Sigmoid colon (tissue), 7 donors: Measurements from ENCODE around the gene CDC20. TPM values are rescaled to one million over a fixed set of nuclear protein-coding genes. Genes with fewer than 3 reads are reported as not detected.
A peak's percentile ranks its signal among the peaks of the same experiment; 100 is the strongest.
"Not testable (repeated sequence)": the region's sequence is repeated elsewhere in the genome, so short reads cannot be mapped to it uniquely, and the experiment has no call there.

Experiments used
- DNase-seq: peaks from one replicate; pipeline ENCODE4 v3.0.0-alpha.2; 2019
- H3K27ac ChIP-seq, 4 donors: fragments of 200-600 bp; sonication (generic); one replicate each; pipeline ENCODE4 v1.5.1; 2016 to 2019; ENCODE audit warnings: mild to moderate bottlenecking in 1 of 4
- H3K27me3 ChIP-seq, 3 donors: fragments of 200-600 bp; sonication (generic); one replicate each; pipeline ENCODE4 v1.5.1; 2019; ENCODE audit warnings: mild to moderate bottlenecking in 1 of 3
- H3K36me3 ChIP-seq, 4 donors: fragments of 200-600 bp; sonication (generic); one replicate each; pipeline ENCODE4 v1.5.1; 2016 to 2019
- H3K4me1 ChIP-seq, 4 donors: fragments of 200-600 bp; sonication (generic); one replicate each; pipeline ENCODE4 v1.5.1; 2017 to 2019
- H3K4me3 ChIP-seq, 4 donors: fragments of 200-600 bp; sonication (generic); one replicate each; pipeline ENCODE4 v1.5.1; 2017 to 2019; ENCODE audit warnings: mild to moderate bottlenecking in 2 of 4, moderate library complexity in 1 of 4
- H3K9me3 ChIP-seq, 4 donors: fragments of 200-600 bp in 3 of 4; sonication (generic) in 3 of 4; one replicate each; pipeline versions ENCODE4 v1.5.1 to v1.6.1; 2013 to 2019
- EP300 ChIP-seq, 4 donors: sonication (generic); formaldehyde crosslinking; IDR thresholded peaks; one replicate each; pipeline ENCODE4 v1.6.1; 2017; ENCODE audit warnings: antibody characterized with exemption in 4 of 4
- POLR2A ChIP-seq, 2 donors: fragments of 450-650 bp; IDR thresholded peaks; one replicate each; pipeline ENCODE4 v1.6.1; 2016; ENCODE audit warnings: antibody characterized with exemption in 2 of 2, mild to moderate bottlenecking in 2 of 2, moderate library complexity in 2 of 2
- POLR2AphosphoS5 ChIP-seq, 4 donors: sonication (generic); formaldehyde crosslinking; IDR thresholded peaks; one replicate each; pipeline ENCODE4 v1.6.1; 2017; ENCODE audit warnings: antibody characterized with exemption in 4 of 4
- WGBS, 2 donors: extraction: QIAGEN DNeasy Blood & Tissue Kit; methylation state at CpG; one replicate each; pipeline ENCODE4 v1.1.7; 2013; 5-methylcytosine and 5-hydroxymethylcytosine counted together
- intact Hi-C: fragments of 100-400 bp; cut with DNase I; formaldehyde crosslinking; loops from one replicate; pipeline ENCODE4 v1.15.1; 2023
- polyA plus RNA-seq, 3 donors: library from polyadenylated mRNA; stranded (reverse); fragments of 200-250 nt; gene quantifications; one replicate each; pipeline ENCODE4 v1.2.3, GENCODE V29; 2013
- total RNA-seq, 4 donors: library from RNA; depleted of rRNA; stranded (reverse); fragments of >200 nt; gene quantifications; one replicate each; pipeline ENCODE4 v1.1.0, GENCODE V29; 2016
- TF ChIP-seq, protein P1 (sequence below), 4 experiments: fragments of 450-650 bp in 3 of 4; fragments of 200-600 bp in 1 of 4; IDR thresholded peaks; one replicate each; pipeline ENCODE4 v1.5.1; 2016 to 2019; ENCODE audit warnings: antibody characterized with exemption in 4 of 4, mild to moderate bottlenecking in 3 of 4, moderate library complexity in 2 of 4
- donor health status: healthy with polysubstance abuse.
- donor health status: Bipolar disorder and iron deficiency.
- donor health status: healthy.

CDC20 gene
- total and polyA plus RNA-seq, 7 donors, result 0.66 to 65.7 (median 3.4) TPM

GRCh38 chr1:43367026-43367903, 8.5 kb downstream of the CDC20 start:
- no peaks in the 10 kb centered on the region for H3K9me3 ChIP-seq
- DNase-seq, result no peak
- peak overlapping the region; percentile 86 to 89 (median 88) for H3K4me3 ChIP-seq
- peak in 1 of 2 donors; percentile 24 for TF ChIP-seq POLR2A (IDR thresholded peaks at IDR 0.05)
- TF ChIP-seq, protein P1, sequence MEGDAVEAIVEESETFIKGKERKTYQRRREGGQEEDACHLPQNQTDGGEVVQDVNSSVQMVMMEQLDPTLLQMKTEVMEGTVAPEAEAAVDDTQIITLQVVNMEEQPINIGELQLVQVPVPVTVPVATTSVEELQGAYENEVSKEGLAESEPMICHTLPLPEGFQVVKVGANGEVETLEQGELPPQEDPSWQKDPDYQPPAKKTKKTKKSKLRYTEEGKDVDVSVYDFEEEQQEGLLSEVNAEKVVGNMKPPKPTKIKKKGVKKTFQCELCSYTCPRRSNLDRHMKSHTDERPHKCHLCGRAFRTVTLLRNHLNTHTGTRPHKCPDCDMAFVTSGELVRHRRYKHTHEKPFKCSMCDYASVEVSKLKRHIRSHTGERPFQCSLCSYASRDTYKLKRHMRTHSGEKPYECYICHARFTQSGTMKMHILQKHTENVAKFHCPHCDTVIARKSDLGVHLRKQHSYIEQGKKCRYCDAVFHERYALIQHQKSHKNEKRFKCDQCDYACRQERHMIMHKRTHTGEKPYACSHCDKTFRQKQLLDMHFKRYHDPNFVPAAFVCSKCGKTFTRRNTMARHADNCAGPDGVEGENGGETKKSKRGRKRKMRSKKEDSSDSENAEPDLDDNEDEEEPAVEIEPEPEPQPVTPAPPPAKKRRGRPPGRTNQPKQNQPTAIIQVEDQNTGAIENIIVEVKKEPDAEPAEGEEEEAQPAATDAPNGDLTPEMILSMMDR (IDR thresholded peaks at IDR 0.05), result no peak
- peak overlapping the region; percentile 92 to 96 (median 94) for H3K27ac ChIP-seq
- H3K27me3 ChIP-seq, result no peaks in the 10 kb centered on the region
- intact Hi-C loops, result loop anchor here (2.0 kb wide), 1 partner anchor 24 kb away; no protein-coding TSS in a partner anchor
- peaks cover 0 to 29% (median 24%) of the 10 kb centered on the region in 4 donors for H3K4me1 ChIP-seq
- peaks cover 12 to 35% (median 27%) of the 10 kb centered on the region in 4 donors for H3K36me3 ChIP-seq
- WGBS, 2 donors, result 0 to 3% methylated on average over 48 of the region's 48 CpGs

GRCh38 chr1:43367904-43368645, 9.3 kb downstream of the CDC20 start, which contains the start of gene ELOVL1:
ELOVL1 (minus strand) TSS chr1:43368011; CDS start chr1:43365609, 2,402 bp downstream.
- peak within 1 kb of the TSS; percentile 92 to 96 (median 94) for H3K27ac ChIP-seq
- TF ChIP-seq, protein P1 (IDR thresholded peaks at IDR 0.05), result peak in 1 of 4 experiments; percentile 29
- peak; percentile 56 to 90 (median 76) for TF ChIP-seq POLR2AphosphoS5 (IDR thresholded peaks at IDR 0.05)
- TF ChIP-seq EP300 (IDR thresholded peaks at IDR 0.05), result no peak
- peak in 1 of 2 donors; percentile 72 for TF ChIP-seq POLR2A (IDR thresholded peaks at IDR 0.05)
- peak within 1 kb of the TSS; percentile 86 to 89 (median 88) for H3K4me3 ChIP-seq
- peaks cover 12 to 27% (median 24%) of the 10 kb centered on the region in 4 donors for H3K36me3 ChIP-seq
- no peaks in the 10 kb centered on the region for H3K9me3 ChIP-seq
- peaks cover 0 to 29% (median 24%) of the 10 kb centered on the region in 4 donors for H3K4me1 ChIP-seq
- DNase-seq, result peak; percentile 95
- intact Hi-C loops, result loop anchor here (1.0 to 2.0 kb wide), 2 partner anchors 23 to 141 kb away; no protein-coding TSS in a partner anchor
- WGBS, 2 donors, result 1% methylated on average over 58 of the region's 58 CpGs
- no peaks in the 10 kb centered on the region for H3K27me3 ChIP-seq

DNA sequence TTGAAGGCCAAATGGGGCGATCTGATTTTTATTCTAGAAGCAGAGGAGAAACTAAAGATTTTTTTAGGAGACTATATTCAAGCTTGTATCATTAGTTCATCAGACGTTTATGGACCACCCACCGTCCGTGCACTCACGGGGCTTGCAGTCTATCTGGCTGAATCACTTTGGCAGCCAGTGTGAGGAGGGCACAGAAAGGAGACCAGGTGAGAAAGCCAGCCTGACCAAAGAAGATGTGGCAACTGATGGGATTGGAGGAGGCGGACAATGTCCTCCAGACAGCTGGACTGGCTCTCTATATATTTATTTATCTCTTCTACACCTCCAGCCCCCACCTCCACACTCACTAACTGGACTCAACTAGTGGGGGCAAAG, 9.9 kb downstream of the CDC20 start:
- Histone ChIP-seq H3K27ac (peak overlapping the region; percentile 92 to 96 (median 94)), H3K36me3 (peaks cover 8 to 21% (median 20%) of the 10 kb centered on the region in 4 donors), H3K4me1 (peaks cover 0 to 29% (median 24%) of the 10 kb centered on the region in 4 donors), H3K9me3 (no peaks in the 10 kb centered on the region), H3K4me3 (peak overlapping the region; percentile 86 to 89 (median 88)), H3K27me3 (no peaks in the 10 kb centered on the region)
- WGBS, 2 donors, result 17% methylated on average over 6 of the region's 6 CpGs
- no peak for TF ChIP-seq EP300 (IDR thresholded peaks at IDR 0.05)
- no peak for TF ChIP-seq POLR2A (IDR thresholded peaks at IDR 0.05)
- TF ChIP-seq, protein P1 (IDR thresholded peaks at IDR 0.05), result no peak
- TF ChIP-seq POLR2AphosphoS5 (IDR thresholded peaks at IDR 0.05), result no peak
- intact Hi-C loops, result loop anchor here (1.0 kb wide), 1 partner anchor 141 kb away; no protein-coding TSS in a partner anchor
- DNase-seq, result no peak

- Histone ChIP-seq H3K4me1 (peaks cover 0 to 29% (median 24%) of the 10 kb centered on the region in 4 donors), H3K36me3 (peaks cover 0 to 15% (median 8%) of the 10 kb centered on the region in 4 donors)
- DNase-seq, H3K27ac ChIP-seq, H3K4me3 ChIP-seq, H3K27me3 ChIP-seq, intact Hi-C loops, H3K9me3 ChIP-seq: not testable (repeated sequence)
- WGBS, 2 donors, result 97% methylated on average over 6 of the region's 6 CpGs
Observed at GRCh38 chr1:43369779-43370178, 11.0 kb downstream of the CDC20 start.
